ENCODE results near the gene LNX1.

LNX1 gene

GRCh38 chr4:53552711-53553110, 38.6 kb downstream of the LNX1 start:
- TF ChIP-seq, protein P1, sequence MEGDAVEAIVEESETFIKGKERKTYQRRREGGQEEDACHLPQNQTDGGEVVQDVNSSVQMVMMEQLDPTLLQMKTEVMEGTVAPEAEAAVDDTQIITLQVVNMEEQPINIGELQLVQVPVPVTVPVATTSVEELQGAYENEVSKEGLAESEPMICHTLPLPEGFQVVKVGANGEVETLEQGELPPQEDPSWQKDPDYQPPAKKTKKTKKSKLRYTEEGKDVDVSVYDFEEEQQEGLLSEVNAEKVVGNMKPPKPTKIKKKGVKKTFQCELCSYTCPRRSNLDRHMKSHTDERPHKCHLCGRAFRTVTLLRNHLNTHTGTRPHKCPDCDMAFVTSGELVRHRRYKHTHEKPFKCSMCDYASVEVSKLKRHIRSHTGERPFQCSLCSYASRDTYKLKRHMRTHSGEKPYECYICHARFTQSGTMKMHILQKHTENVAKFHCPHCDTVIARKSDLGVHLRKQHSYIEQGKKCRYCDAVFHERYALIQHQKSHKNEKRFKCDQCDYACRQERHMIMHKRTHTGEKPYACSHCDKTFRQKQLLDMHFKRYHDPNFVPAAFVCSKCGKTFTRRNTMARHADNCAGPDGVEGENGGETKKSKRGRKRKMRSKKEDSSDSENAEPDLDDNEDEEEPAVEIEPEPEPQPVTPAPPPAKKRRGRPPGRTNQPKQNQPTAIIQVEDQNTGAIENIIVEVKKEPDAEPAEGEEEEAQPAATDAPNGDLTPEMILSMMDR (conservative IDR thresholded peaks at IDR 0.05; ENCODE audit: low read depth, low read length), result no peak
- H3K4me3 ChIP-seq (ENCODE audit: low read length), result no peak overlapping the region
- DNase-seq (ENCODE audit: low read depth), result no peak

- TF ChIP-seq, protein P1 (conservative IDR thresholded peaks at IDR 0.05; ENCODE audit: low read depth, low read length), result no peak
- DNase-seq (ENCODE audit: low read depth), result no peak
- no peak overlapping the region for H3K4me3 ChIP-seq (ENCODE audit: low read length)
Measured at GRCh38 chr4:53551958-53552357, 39.3 kb downstream of the LNX1 start.

- DNase-seq (ENCODE audit: low read depth), result no peak
- TF ChIP-seq, protein P1 (conservative IDR thresholded peaks at IDR 0.05; ENCODE audit: low read depth, low read length), result no peak
- no peak overlapping the region for H3K4me3 ChIP-seq (ENCODE audit: low read length)
Measured at GRCh38 chr4:53551281-53551864, 39.9 kb downstream of the LNX1 start.

- no peak for DNase-seq (ENCODE audit: low read depth)
- TF ChIP-seq, protein P1 (conservative IDR thresholded peaks at IDR 0.05; ENCODE audit: low read depth, low read length), result no peak
- no peak overlapping the region for H3K4me3 ChIP-seq (ENCODE audit: low read length)
Measured at GRCh38 chr4:53548662-53549061, 42.6 kb downstream of the LNX1 start.

DNA sequence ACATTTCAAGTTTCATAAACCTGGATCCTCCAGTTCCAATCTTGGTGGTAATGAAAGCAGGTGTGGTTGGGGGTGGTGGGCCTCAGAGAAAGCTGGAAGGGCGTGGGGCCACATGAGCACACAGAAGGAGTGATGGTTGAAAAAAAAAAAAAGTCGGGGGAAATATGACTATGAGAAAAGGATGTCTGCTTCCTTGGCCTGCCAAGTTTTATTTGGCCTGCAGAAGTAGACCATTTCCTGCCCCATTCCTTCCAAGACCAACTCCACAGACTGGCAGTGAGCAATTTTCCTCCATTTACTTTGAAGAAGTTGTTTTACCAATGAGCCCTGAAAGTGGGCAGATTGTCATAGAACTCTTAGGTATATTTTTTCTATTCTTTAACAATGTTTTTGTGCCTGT, 43.3 kb downstream of the LNX1 start:
- DNase-seq (ENCODE audit: low read depth), result no peak
- H3K4me3 ChIP-seq (ENCODE audit: low read length), result no peak overlapping the region
- TF ChIP-seq, protein P1 (conservative IDR thresholded peaks at IDR 0.05; ENCODE audit: low read depth, low read length), result no peak

DNA sequence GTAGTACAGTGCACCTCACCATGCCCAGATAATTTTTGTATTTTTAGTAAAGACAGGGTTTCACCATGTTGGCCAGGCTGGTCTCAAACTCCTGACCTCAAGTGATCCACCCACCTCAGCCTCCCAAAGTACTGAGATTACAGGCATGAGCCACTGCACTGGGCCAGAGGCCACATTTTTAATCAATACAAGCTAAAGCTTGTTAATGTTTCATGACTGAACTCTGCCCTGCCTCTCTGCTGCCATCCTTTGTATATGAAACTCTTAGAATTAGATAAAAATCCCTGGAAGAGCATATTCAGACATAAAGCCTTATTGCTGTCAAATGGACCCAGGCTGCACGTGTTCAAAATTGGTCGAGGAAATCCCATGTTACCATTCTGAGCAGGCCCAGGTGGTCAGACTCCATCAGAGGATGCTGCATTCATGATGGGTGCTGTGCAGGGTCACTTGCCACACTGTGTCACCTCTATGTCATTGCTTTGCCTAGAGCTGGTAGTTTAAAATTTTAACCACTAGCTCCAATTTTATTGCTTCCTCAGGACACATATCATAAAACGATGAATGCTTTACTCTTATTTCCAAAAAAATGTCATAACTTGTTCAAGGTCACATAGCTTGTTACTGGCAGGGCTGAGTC, 45.2 kb downstream of the LNX1 start:
- DNase-seq (ENCODE audit: low read depth), result no peak
- TF ChIP-seq, protein P1 (conservative IDR thresholded peaks at IDR 0.05; ENCODE audit: low read depth, low read length), result no peak
- no peak overlapping the region for H3K4me3 ChIP-seq (ENCODE audit: low read length)

DNA sequence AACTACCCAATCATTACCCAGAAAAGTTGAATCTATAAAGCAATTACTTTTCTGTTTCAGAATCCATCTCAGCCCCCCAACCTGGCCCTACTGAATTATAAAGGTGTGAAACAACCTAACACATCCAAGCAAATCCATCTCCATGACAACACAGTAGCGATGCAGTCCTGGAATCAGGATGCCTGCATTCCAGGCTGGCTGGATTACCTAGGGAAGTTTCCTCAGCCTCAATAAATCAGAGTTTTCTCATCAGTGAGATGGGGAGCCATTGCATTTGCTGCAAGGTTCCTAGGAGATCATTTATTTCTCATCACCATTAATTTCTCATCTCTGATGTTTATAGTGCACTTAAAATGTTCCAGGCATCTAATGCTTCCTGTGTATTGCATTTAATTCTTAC, 46.0 kb downstream of the LNX1 start:
- no peak for DNase-seq (ENCODE audit: low read depth)
- H3K4me3 ChIP-seq (ENCODE audit: low read length), result no peak overlapping the region
- TF ChIP-seq, protein P1 (conservative IDR thresholded peaks at IDR 0.05; ENCODE audit: low read depth, low read length), result no peak
